Dermis microvascular lymphatic vessel endothelial cell (primary cell): ENCODE results near the gene PDE10A. TPM values are rescaled to one million over a fixed set of nuclear protein-coding genes. Genes with fewer than 3 reads are reported as not detected.
"Not testable (repeated sequence)": the region's sequence is repeated elsewhere in the genome, so short reads cannot be mapped to it uniquely, and the experiment has no call there.

Source experiments
- DNase-seq, 2 donors: peaks; one replicate each; pipeline versions ENCODE4 v3.0.0 to v3.0.0-alpha.2; 2010; ENCODE audit warnings: low read depth in 2 of 2
- total RNA-seq: library from RNA; depleted of rRNA; stranded (reverse); fragments of >200 nt; gene quantifications from 2 replicates; pipeline ENCODE4 v1.2.1, GENCODE V29; 2014

The PDE10A gene
- total RNA-seq, 1 donor from 2014 or later, result 8.0 TPM

DNA sequence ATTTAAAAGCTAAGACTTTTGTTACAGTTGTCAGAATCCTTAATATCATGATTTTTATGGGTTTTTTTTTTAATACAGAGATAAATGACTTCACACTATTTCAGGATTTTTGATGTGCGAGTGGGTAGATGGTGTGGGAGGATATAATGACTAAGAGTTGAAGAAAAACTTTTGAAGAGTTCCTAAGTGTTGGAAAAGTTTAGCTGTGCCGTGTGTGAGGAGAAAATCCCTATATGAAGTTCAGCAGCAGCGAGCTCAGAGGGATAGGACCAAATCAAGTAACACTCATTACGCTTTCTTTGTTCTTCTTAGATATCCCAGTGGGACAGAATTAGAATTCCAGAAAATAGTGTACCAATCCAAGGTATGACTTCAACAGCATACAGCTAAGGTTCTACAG lies 34.1 kb downstream of the PDE10A start:
- no peak for DNase-seq

DNA sequence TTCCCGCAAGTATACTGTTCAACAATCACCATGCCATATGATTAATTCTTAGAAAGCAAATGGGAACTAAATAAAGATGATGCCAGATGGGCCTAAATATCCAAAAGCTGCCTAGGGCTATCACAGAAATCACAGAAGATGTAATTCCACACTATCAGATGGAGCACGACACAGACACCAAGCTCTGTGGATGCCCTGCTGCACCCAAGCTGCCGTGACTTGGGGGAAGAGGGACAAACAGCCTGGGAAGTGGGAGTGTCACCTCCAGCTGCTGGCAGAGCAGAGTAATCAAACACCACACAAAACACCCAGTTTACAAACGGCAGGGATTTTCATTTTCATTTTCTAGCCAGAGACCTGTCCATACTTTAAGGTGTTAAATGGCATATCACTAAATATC lies 35.7 kb downstream of the PDE10A start:
- DNase-seq, result no peak

GRCh38 chr6:165626711-165627110 lies 36.3 kb downstream of the PDE10A start:
- no peak for DNase-seq

DNA sequence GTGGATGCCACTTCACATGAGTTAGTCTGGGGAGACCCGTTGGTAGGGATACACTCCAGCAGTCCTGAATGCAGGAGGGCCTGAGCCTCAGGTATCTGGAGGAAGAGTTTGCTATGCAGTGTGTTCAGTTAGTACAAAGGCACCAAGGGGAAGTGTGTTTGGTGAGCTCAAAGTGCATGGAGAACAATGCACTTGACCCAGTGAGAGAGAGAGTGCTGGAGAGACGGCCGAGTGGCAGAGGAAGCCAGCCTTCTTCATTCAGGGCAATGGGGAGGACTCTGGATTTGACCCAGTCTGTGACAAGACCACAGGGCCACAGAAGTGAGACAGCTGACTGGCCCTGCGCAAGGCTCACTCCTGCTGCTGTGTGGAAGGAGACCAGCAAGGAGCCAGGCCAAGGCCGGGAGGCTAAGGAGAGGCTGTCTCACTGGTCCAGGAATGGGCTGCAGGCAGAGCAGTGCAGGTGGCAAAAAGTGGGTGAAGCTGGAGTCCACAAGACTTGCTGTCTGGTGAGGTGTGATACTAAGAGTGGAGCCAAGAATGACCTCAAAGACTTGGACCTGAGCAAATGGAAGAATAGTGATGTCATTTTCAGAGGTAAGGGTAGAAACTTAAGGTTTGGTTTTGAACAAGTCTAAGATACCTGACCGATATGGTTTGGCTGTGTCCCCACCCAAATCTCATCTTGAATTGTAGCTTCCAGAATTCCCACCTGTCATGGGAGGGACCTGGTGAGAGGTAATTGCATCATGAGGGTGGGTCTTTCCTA lies 38.0 kb downstream of the PDE10A start:
- no peak for DNase-seq

DNA sequence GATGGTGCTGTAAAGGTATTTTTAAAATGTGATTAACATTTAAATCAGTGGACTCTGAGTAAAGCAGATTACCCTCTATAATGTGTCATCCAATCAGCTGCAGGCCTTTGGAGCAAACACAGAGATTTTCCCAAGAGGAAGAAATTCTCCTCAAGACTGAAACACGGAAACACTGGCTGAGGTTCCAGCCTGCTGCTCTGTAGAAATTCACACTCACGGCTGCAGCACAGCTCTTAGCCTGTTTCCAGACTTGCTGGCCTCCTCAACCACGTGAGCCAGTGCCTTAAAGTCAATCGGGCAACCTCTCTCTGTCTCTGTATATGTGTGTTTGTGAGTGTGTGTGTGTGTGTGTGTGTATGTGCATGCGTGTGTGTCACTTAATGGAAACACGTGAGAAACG lies 41.1 kb downstream of the PDE10A start:
- DNase-seq, result no peak

GRCh38 chr6:165618891-165619290 lies 44.1 kb downstream of the PDE10A start:
- DNase-seq, result not testable (repeated sequence)

DNA sequence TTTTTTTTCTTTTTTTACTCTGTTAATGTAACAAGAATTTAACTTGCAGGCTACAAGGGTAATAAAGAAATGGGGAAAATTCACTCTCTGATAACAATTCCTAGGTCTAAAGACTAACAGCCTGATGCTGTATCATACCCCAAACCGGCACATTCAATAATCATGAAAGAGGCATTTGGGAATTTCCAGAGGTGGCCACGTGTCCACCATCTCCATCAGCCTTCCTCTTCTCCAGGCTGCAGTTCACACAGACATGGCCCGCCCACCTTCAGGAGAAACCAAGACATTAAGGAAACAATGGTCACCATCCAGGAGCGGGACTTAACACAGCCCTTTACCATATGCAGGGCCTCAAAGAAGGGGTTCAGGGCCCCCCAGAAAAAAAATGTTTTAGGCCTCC lies 44.8 kb downstream of the PDE10A start:
- no peak for DNase-seq

- DNase-seq, result no peak
Observed at GRCh38 chr6:165617528-165617927, 45.5 kb downstream of the PDE10A start.

DNA sequence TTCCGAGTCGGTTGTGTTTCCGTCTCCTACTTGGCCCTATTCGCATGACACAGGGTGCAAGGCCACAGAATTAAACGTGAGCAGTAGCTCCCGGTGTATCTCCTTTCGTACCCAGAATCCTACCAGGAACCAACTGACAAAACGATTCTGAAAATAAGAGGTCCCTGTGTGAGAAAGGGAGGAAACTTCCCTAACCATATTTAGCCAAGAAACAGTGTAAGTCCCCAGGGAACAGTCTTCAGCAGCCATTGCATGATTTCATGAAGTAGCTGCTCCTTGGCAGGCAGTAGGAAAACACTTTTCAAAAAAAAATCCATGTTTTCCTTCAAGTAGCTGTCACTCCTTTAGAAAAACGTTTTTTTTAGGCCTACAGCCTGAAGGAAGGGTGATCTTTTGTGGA lies 46.9 kb downstream of the PDE10A start:
- no peak for DNase-seq

GRCh38 chr6:165615636-165616035 lies 47.4 kb downstream of the PDE10A start:
- no peak for DNase-seq

DNA sequence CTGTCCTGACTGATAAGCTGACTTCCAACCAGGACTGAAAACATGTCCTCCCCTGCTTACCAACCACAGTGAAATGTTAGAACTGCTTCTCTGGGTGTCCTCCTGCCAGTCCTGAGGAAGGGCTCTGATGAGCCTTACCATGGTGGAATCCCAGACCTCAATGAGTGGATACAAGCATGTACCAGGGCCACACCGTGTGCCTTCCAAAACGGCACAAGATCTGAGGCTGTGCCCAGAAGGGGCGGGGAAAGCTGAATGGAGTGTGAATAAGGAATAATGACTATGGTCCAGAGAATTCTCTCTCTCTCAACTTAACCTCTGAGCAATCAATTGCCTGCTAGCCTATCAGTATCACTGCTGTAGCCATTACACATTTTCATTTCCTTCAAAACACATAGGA lies 51.7 kb downstream of the PDE10A start:
- no peak for DNase-seq

DNA sequence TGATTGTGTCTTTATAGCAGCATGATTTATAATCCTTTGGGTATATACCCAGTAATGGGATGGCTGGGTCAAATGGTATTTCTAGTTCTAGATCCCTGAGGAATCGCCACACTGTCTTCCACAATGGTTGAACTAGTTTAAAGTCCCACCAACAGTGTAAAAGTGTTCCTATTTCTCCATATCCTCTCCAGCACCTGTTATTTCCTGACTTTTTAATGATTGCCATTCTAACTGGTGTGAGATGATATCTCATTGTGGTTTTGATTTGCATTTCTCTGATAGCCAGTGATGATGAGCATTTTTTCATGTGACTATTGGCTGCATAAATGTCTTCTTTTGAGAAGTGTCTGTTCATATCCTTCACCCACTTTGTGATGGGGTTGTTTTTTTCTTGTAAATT lies 54.5 kb downstream of the PDE10A start:
- not testable (repeated sequence) for DNase-seq

DNA sequence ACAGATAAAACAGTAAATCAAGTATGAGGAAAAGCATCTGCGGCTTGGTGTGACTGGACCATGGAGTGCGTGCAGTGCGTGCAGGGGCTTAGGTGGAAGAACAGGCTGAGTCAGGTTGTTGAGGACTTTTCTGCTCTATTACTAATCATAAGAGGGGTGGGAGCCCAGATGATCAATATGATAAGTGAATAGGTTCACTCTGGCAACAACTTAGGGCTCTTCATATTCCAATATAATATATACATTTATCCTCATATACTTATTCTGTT lies 56.4 kb downstream of the PDE10A start:
- DNase-seq, result no peak

GRCh38 chr6:165605901-165606739 lies 56.9 kb downstream of the PDE10A start:
- no peak for DNase-seq

- no peak for DNase-seq
Observed at GRCh38 chr6:165605182-165605875, 57.7 kb downstream of the PDE10A start.

GRCh38 chr6:165602291-165602690 lies 60.8 kb downstream of the PDE10A start:
- DNase-seq, result no peak

GRCh38 chr6:165600606-165601005 lies 62.4 kb downstream of the PDE10A start:
- no peak for DNase-seq

- DNase-seq, result no peak
Observed at GRCh38 chr6:165599596-165600487, 63.2 kb downstream of the PDE10A start.

- no peak for DNase-seq
Observed at GRCh38 chr6:165599121-165599520, 63.9 kb downstream of the PDE10A start.

GRCh38 chr6:165597821-165598220 lies 65.2 kb downstream of the PDE10A start:
- no peak for DNase-seq

DNA sequence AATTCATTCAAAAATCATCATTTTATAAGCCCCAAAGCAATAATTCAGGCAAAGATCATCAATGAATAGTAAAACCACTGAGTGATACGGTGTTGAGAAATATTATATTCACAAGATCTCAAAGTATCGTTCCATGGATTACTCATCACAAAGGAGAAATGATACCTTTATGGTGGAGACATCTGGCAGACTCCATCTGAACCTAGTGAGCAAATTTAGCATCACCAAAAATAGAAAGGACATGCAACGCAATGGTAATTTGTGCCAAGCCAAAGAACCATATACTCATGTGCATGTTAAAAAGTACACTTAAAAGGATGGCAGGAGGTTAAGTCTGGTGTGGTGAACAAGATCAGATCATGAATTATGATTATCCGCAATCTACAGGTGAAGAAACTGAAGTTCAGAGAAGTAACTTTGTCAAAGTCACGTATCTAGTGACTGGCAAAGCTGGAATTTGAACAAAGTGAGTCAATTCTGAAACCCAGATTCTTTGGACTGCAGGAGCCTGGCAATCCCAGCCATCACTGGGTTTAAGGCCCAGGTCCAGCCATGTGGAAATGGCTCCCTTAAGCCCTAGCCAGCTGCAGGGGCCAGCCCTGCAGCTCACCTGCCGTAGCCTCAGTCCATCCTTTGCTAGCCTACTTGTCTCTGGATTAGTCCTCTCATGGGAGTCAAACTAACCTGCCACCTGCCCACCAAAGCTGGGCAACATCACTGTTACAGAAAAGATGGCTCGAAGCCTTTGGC lies 68.3 kb downstream of the PDE10A start:
- DNase-seq, result no peak
